Measurements from ENCODE around the gene SMAP1. TPM values are rescaled to one million over a fixed set of nuclear protein-coding genes. Genes with fewer than 3 reads are reported as not detected.

Gene SMAP1
- total RNA-seq, 4 donors from 2014 or later: 29.4 to 36.6 (median 35.8) TPM

DNA sequence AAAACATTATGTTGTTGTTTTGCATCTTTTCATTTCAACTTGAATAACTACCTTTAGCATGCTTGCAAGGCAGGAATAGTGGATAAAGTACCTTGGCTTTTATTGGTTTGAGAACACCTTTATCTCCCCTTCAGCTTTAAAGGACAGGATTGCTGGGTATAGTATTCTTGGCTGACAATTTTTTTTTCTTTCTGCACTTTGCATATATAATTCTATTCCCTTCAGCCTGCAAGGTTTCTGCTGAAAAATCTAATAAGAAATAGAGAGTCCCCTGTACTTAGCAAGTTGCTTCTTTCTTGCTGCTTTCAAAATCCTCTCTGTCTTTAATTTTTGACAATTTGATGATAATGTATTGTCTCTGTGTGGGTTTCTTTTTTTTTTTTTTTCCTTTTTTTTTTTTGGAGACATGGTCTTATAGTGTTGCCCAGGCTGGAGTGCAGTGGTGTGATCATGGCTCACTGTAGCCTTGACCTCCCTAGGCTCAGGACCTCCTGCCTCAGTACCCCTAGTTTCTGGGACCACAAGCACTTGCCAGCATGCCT lies 47.1 kb downstream of the SMAP1 start:
- Histone ChIP-seq H3K27ac (no peak overlapping the region), H3K36me3 (no peaks in the 10 kb centered on the region), H3K4me3 (no peak overlapping the region), H3K9me3 (no peaks in the 10 kb centered on the region), H3K4me1 (peaks cover 6 to 12% of the 10 kb centered on the region in 2 donors), H3K27me3 (no peaks in the 10 kb centered on the region)
- DNase-seq (no peak), ATAC-seq (no peak)
- intact Hi-C loops (cut with DNase I; ENCODE audit: low total_unique reads): no loop called here
- no peak for TF ChIP-seq POLR2A (IDR thresholded peaks at IDR 0.05)
- TF ChIP-seq, protein P1, sequence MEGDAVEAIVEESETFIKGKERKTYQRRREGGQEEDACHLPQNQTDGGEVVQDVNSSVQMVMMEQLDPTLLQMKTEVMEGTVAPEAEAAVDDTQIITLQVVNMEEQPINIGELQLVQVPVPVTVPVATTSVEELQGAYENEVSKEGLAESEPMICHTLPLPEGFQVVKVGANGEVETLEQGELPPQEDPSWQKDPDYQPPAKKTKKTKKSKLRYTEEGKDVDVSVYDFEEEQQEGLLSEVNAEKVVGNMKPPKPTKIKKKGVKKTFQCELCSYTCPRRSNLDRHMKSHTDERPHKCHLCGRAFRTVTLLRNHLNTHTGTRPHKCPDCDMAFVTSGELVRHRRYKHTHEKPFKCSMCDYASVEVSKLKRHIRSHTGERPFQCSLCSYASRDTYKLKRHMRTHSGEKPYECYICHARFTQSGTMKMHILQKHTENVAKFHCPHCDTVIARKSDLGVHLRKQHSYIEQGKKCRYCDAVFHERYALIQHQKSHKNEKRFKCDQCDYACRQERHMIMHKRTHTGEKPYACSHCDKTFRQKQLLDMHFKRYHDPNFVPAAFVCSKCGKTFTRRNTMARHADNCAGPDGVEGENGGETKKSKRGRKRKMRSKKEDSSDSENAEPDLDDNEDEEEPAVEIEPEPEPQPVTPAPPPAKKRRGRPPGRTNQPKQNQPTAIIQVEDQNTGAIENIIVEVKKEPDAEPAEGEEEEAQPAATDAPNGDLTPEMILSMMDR (IDR thresholded peaks at IDR 0.05 in 4 of 5, conservative IDR thresholded peaks at IDR 0.05 in 1 of 5): no peak
- in situ Hi-C loops (cut with MboI; ENCODE audit: low sequenced_read_pairs in 4 of 4): no loop called here

DNA sequence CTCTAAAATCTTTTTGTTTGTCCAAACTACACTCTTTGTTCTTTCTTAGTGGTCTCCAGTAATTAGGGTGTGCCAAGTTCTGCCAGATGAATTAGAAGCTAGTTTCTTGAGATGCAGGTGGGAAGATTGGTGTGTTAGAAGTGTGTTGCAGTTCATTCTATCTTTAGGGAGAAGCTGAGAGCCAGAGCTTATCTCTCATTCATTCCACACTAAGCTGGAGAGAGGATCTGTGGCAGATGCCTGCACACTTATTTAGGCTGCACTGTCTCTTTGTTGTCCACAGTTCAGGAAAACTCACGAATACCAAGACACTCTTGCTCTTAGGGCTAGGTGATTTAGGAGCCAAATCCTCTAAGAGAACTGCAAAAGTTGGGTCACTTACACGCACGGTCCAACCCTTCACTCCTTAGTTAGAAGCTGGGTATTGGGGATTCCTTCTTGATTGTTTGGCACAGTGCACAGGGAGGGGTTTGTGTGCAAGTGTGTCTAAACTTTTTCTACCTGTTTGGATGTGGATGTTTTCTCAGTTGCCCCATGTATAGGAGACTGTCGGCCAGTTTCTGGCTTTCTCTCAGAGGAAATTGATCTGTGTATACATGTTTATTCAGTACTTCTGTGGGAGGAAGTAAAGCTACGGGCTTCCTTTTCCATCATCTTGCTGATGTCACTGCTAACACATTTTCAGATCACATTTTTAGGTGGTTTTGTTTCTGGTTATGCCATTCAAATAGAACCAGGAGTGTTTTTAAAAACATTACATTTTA lies 49.5 kb downstream of the SMAP1 start:
- TF ChIP-seq POLR2A (IDR thresholded peaks at IDR 0.05): no peak
- TF ChIP-seq, protein P1 (IDR thresholded peaks at IDR 0.05 in 4 of 5, conservative IDR thresholded peaks at IDR 0.05 in 1 of 5): no peak
- ATAC-seq (no peak), DNase-seq (no peak)
- Histone ChIP-seq H3K27ac (no peak overlapping the region), H3K9me3 (no peaks in the 10 kb centered on the region), H3K4me3 (no peak overlapping the region), H3K4me1 (peaks cover 6 to 12% of the 10 kb centered on the region in 2 donors), H3K27me3 (no peaks in the 10 kb centered on the region), H3K36me3 (no peaks in the 10 kb centered on the region)
- intact Hi-C loops (cut with DNase I; ENCODE audit: low total_unique reads): no loop called here
- in situ Hi-C loops (cut with MboI; ENCODE audit: low sequenced_read_pairs in 4 of 4): no loop called here

DNA sequence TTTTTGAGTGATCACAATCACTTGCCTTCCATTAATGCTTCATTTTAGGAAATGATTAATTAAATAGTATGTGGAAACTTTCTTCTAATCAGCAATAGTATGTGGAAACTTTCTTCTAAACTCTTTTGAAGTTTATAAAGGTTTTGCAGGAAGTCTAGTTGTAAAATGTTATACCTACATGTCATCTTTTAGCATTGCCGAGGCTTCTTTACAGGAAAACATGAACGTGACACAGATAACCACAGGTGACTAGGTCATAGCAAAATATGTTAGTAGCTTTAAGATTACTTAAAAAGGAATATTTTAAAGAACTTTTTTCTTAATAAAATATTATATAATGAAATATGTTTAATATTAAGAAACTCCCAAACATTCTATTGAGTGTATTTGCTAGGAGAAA lies 56.8 kb downstream of the SMAP1 start:
- in situ Hi-C loops (cut with MboI; ENCODE audit: low sequenced_read_pairs in 4 of 4) (no loop called here), intact Hi-C loops (cut with DNase I; ENCODE audit: low total_unique reads) (no loop called here)
- DNase-seq (no peak), ATAC-seq (no peak)
- Histone ChIP-seq H3K27ac (no peak overlapping the region), H3K27me3 (no peaks in the 10 kb centered on the region), H3K36me3 (no peaks in the 10 kb centered on the region), H3K9me3 (no peaks in the 10 kb centered on the region), H3K4me1 (peaks cover 16 to 24% of the 10 kb centered on the region in 2 donors), H3K4me3 (no peak overlapping the region)
- no peak for TF ChIP-seq POLR2A (IDR thresholded peaks at IDR 0.05)
- TF ChIP-seq, protein P1 (IDR thresholded peaks at IDR 0.05 in 4 of 5, conservative IDR thresholded peaks at IDR 0.05 in 1 of 5): no peak

DNA sequence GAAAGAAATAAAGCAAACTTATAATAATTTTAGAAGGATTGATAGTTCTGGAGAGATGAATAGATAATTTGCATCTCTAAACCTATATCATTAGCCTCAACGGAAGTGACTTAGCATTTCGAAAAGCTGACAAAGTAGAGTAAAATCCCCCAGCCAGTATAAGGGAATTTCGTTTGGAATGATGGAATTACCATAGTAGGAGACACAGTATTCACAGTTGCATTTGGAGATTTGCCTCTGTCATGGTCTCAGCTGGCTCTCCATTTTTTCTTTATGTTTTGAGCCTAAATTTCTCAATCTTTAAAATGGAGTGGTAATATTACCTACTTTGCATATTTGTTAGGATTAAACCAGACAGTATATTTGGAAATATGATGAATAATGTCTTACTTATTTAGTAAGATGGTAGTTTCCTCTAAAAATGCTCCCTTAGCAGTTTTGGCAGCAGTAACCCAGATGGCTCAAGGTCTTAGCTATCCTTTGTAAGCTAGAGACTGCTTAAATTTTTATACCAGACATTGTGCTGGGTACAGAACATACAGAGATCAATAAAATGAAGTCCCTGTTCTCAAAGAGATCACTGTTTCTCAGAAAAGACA lies 58.2 kb downstream of the SMAP1 start:
- Histone ChIP-seq H3K27ac (no peak overlapping the region), H3K4me3 (no peak overlapping the region), H3K36me3 (no peaks in the 10 kb centered on the region), H3K9me3 (no peaks in the 10 kb centered on the region), H3K27me3 (no peaks in the 10 kb centered on the region), H3K4me1 (peaks cover 18 to 38% of the 10 kb centered on the region in 2 donors)
- TF ChIP-seq, protein P1 (IDR thresholded peaks at IDR 0.05 in 4 of 5, conservative IDR thresholded peaks at IDR 0.05 in 1 of 5): no peak
- no peak for TF ChIP-seq POLR2A (IDR thresholded peaks at IDR 0.05)
- ATAC-seq (no peak), DNase-seq (no peak)
- in situ Hi-C loops (cut with MboI; ENCODE audit: low sequenced_read_pairs in 4 of 4) (no loop called here), intact Hi-C loops (cut with DNase I; ENCODE audit: low total_unique reads) (no loop called here)
